SK-N-DZ (cell line): ENCODE data around the gene CAMK2N1.

ENCODE experiments used
- DNase-seq: peaks from one replicate; pipeline ENCODE4 v3.0.0-alpha.2; 2015; ENCODE audit warnings: low spot score

The CAMK2N1 gene

DNA sequence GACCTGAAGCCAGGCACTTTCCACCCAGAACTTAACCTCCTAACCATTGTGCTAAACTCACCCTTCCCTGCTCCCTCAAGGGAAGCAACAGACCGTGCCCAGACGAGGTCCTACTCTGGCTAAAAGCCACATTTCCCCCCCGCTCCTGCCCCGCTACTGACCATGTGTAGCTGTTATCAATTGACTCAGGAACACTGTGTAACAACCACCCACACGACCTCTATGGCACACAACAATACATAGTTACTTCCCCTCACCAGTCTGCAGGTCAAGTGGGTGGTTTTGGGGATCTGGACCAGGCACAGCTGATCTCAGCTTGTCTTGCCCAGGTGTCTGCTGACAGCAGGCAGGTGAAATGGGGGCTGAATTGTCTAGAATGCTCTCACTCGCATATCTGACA lies 40.1 kb downstream of the CAMK2N1 start:
- no peak for DNase-seq

DNA sequence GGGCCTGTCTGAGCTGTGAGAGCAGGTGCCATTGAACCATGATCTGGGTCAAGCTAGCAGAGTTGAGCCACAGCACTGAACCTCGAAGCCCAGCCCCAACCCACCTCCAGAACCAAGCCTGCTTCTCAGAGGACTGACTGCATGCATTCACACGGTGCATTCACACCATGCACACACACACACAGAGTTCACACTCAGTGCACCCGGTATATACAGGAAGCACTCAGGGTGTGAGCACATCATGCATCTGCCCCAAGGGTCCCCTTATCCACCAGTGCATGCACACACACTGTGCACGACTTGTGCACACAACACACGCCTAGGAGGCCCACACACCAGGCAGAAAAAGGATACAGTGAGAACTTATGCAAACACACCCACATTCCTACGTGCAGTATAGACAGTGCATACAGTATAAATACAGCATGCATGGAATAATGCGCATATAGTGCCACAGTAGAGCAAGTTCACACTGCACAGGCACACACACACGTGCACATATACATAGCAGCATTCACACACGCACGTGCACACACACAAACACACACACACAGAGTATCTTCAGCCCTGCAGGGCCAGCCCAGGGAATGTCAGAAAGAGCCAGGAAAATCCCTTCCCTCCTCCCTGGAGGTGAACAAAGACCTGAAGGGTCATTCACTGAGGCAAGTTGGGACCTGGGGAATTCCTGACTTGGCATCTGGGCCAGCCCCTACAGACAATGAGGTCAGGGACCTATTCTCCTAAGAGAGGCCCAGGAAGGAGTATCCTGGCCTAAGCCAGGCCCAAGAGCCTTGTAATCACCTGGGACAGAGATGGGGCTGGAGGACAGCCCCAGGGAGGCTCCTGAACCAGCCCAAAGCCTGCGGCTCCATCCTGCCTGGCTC lies 42.1 kb downstream of the CAMK2N1 start:
- no peak for DNase-seq

DNA sequence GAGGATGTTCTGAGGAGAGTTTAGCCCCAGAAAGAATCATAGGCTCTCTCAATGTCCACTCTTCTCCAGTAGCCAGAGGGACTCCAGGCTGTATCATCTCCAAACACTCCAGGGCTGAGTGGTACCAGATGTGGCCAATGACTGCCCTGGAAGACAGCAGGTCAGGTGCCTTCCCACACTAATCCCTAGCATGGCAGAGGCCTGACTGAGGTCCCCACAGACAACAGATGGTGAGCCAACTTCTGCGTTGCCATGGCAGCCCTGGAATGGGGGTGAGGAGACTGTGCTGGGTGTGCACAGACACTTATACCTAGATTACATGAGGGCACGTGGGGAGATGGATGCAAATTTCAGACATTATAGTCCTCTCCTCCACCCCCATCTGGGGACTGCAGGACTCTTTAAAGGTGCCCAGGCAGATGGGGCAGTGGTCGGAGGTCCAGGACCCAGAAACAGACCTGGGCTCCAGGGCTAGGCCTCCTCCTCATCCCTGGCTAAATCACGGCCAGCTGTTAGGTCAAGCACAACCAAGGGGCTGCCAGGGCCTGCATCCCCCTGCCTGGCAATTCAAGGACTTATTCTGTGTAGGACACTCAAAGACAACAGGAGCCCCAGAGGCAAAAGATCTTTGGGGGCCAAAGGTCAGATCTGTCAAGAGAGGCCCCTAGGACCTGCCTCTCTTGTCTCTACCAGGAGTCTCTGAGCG lies 42.9 kb downstream of the CAMK2N1 start:
- no peak for DNase-seq

DNA sequence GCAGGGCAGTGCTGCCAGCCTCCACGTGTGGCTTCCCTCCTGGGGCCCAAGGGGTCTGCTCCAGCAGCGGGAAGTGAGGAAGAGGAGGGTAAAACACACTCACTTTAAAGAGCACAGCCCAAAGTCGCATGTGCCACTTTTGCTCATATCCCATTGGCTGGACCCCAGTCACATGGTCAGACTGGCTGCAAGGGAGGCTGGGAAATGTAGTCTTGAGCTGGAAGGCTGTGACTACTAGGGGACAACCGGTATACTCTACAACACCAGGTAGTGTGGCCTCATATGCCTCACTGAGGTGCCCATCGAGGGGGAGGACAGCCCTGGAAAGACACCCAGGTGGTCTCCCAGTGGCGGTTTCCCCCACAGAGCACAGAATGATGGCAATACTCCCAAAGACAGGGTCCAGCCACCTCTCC lies 45.2 kb downstream of the CAMK2N1 start:
- peak; percentile 48 for DNase-seq

DNA sequence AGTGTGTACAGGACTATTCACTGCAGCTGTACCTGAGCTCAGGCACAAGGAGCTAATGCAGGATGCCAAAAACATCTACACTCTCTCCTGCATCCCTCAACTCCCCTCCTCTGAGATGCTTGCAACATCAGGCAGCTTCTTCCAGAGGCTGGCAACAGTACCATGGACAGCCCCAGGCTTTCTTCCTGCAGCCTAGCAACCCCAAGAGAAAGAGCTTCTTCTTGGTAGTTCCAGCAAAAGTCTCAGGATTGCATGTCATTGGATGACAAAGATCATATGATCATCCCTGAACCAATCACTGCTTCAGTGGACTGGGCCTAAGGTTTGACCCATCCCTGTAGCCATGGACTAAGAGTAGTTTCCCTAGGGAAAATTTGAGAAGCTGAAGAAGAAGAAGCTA lies 46.7 kb downstream of the CAMK2N1 start:
- no peak for DNase-seq

DNA sequence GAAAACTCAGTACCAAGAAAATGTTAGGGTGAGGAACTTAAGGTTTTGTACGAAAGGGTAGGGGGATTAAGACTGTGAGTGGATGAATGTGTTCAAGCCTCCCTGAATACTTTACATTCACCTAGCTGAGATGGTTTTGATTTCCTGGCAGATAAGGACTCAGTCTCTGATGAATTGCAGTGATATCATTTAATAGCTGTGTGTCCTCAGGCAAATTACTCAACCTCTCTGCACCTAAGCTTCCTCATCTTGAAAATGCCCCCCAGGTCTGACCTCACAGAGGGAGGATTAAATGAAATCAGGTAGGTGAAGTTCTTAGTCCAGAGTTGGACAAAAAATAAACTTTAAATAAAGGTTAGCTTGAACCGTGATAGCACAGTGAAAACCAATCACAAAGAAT lies 48.4 kb downstream of the CAMK2N1 start:
- DNase-seq = no peak

DNA sequence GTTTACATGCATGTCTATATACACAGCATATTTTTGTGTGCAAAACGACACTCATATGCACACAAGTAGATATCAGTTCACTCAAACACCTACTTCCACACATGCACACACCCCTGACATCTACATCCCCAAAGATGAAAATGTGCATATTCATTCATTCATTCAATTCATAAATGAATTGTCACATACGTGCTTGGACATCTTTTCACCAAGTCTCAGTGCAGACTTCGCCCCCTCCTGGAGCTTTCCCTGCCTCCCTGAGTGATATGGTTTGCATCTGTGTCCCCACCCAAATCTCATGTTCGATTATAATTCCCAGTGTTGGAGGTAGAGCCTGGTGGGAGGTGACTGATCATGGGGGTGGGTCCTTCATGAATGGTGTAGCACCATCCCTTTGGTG lies 53.1 kb downstream of the CAMK2N1 start:
- no peak for DNase-seq
